ENCODE data around the gene SLC23A2.
"Not testable (repeated sequence)": the region's sequence is repeated elsewhere in the genome, so short reads cannot be mapped to it uniquely, and the experiment has no call there.

Gene SLC23A2

GRCh38 chr20:5040345-5040744 lies 39.0 kb upstream of the SLC23A2 start:
- Histone ChIP-seq H3K27me3 (replicated peaks) (no peaks in the 10 kb centered on the region), H3K36me3 (replicated peaks) (no peaks in the 10 kb centered on the region), H3K27ac (no peak overlapping the region), H3K4me3 (ENCODE audit: low read depth, low read length) (no peak overlapping the region)
- TF ChIP-seq CTCF (IDR thresholded peaks at IDR 0.05; ENCODE audit: low read depth, low read length, missing control alignments) = no peak
- DNase-seq = no peak
- in situ Hi-C loops (cut with HindIII; ENCODE audit: low pct_ligation_motif_present, low sequenced_read_pairs) = no loop called here

GRCh38 chr20:5039889-5040288 lies 38.6 kb upstream of the SLC23A2 start:
- TF ChIP-seq CTCF (IDR thresholded peaks at IDR 0.05; ENCODE audit: low read depth, low read length, missing control alignments) = no peak
- Histone ChIP-seq H3K36me3 (replicated peaks) (no peaks in the 10 kb centered on the region), H3K4me3 (ENCODE audit: low read depth, low read length) (no peak overlapping the region), H3K27ac (no peak overlapping the region), H3K27me3 (replicated peaks) (no peaks in the 10 kb centered on the region)
- in situ Hi-C loops (cut with HindIII; ENCODE audit: low pct_ligation_motif_present, low sequenced_read_pairs) = no loop called here
- DNase-seq = no peak

- H3K27me3 ChIP-seq (replicated peaks) = no peaks in the 10 kb centered on the region
- in situ Hi-C loops (cut with HindIII; ENCODE audit: low pct_ligation_motif_present, low sequenced_read_pairs) = no loop called here
- H3K36me3 ChIP-seq (replicated peaks) = no peaks in the 10 kb centered on the region
- TF ChIP-seq CTCF (IDR thresholded peaks at IDR 0.05; ENCODE audit: low read depth, low read length, missing control alignments) = no peak
- H3K27ac ChIP-seq = no peak overlapping the region
- H3K4me3 ChIP-seq (ENCODE audit: low read depth, low read length) = no peak overlapping the region
- DNase-seq = no peak
Measured at GRCh38 chr20:5039255-5039657, 37.9 kb upstream of the SLC23A2 start.

- no peaks in the 10 kb centered on the region for H3K27me3 ChIP-seq (replicated peaks)
- TF ChIP-seq CTCF (IDR thresholded peaks at IDR 0.05; ENCODE audit: low read depth, low read length, missing control alignments) = no peak
- H3K4me3 ChIP-seq (ENCODE audit: low read depth, low read length) = no peak overlapping the region
- DNase-seq = no peak
- H3K27ac ChIP-seq = no peak overlapping the region
- H3K36me3 ChIP-seq (replicated peaks) = no peaks in the 10 kb centered on the region
- in situ Hi-C loops (cut with HindIII; ENCODE audit: low pct_ligation_motif_present, low sequenced_read_pairs) = no loop called here
Measured at GRCh38 chr20:5036828-5037227, 35.5 kb upstream of the SLC23A2 start.

GRCh38 chr20:5035518-5035917 lies 34.2 kb upstream of the SLC23A2 start:
- DNase-seq; H3K27me3 ChIP-seq (replicated peaks); in situ Hi-C loops (cut with HindIII; ENCODE audit: low pct_ligation_motif_present, low sequenced_read_pairs); H3K36me3 ChIP-seq (replicated peaks); H3K4me3 ChIP-seq (ENCODE audit: low read depth, low read length); H3K27ac ChIP-seq: not testable (repeated sequence)

- in situ Hi-C loops (cut with HindIII; ENCODE audit: low pct_ligation_motif_present, low sequenced_read_pairs) = no loop called here
- no peaks in the 10 kb centered on the region for H3K36me3 ChIP-seq (replicated peaks)
- no peak for DNase-seq
- no peaks in the 10 kb centered on the region for H3K27me3 ChIP-seq (replicated peaks)
- H3K4me3 ChIP-seq (ENCODE audit: low read depth, low read length) = no peak overlapping the region
- TF ChIP-seq CTCF (IDR thresholded peaks at IDR 0.05; ENCODE audit: low read depth, low read length, missing control alignments) = no peak
- H3K27ac ChIP-seq = no peak overlapping the region
Measured at GRCh38 chr20:5033566-5033965, 32.3 kb upstream of the SLC23A2 start.

GRCh38 chr20:5031701-5032100 lies 30.4 kb upstream of the SLC23A2 start:
- H3K27me3 ChIP-seq (replicated peaks); in situ Hi-C loops (cut with HindIII; ENCODE audit: low pct_ligation_motif_present, low sequenced_read_pairs); DNase-seq; H3K4me3 ChIP-seq (ENCODE audit: low read depth, low read length); H3K36me3 ChIP-seq (replicated peaks); H3K27ac ChIP-seq: not testable (repeated sequence)
